GM12878 (cell line): ENCODE measurements around the gene SLC4A1. TPM values are rescaled to one million over a fixed set of nuclear protein-coding genes. Genes with fewer than 3 reads are reported as not detected.
A peak's percentile ranks its signal among the peaks of the same experiment; 100 is the strongest.

Experiments used
- ATAC-seq: fragments of 200-7000 bp; cut with Tn5 transposase; 3 replicates; pipeline ENCODE4 v1.9.1; 2020; ENCODE audit warnings: mild to moderate bottlenecking, moderate library complexity
- BruUV-seq: library from RNA; stranded (reverse); fragments of 400-500 nt; replicated peaks from 2 replicates; lab custom pipeline; 2021; lab: Mats Ljungman, UMichigan
- CTCF ChIA-PET: fragments of 300-600 bp; sonication (Branson Sonifier 250); formaldehyde crosslinking; extraction: SDS; loops from one replicate; lab custom pipeline; 2021; ENCODE audit warnings: inconsistent platforms; lab: Yijun Ruan, JAX
- POLR2A ChIA-PET: fragments of 350-600 bp; formaldehyde crosslinking; extraction: SDS; loops from one replicate; lab custom pipeline; 2021; ENCODE audit warnings: inconsistent platforms; lab: Charles Lee
- RAD21 ChIA-PET: fragments of 300-600 bp; sonication (Branson Sonifier 250); formaldehyde crosslinking; loops from one replicate; lab custom pipeline; 2023; ENCODE audit warnings: antibody characterized with exemption; ENCODE audit not compliant: unreplicated experiment; lab: Charles Lee
- SMC1A ChIA-PET: fragments of 300-600 bp; sonication (Branson Sonifier 250); formaldehyde crosslinking; loops from one replicate; lab custom pipeline; 2023; ENCODE audit not compliant: unreplicated experiment, uncharacterized antibody; lab: Charles Lee
- DNase-seq: peaks from one replicate; pipeline ENCODE4 v3.0.0-alpha.2; 2011; ENCODE audit warnings: low read depth, low spot score
- FAIRE-seq: peaks from 3 replicates; lab custom pipeline; 2011; peaks lifted over from hg19 to GRCh38; lab: Jason Lieb, UNC
- H2AFZ ChIP-seq: 2 replicates; pipeline ENCODE4 v1.6.0; 2011; ENCODE audit warnings: low read depth, low read length, control low read depth; ENCODE audit not compliant: control insufficient read depth
- H3K27ac ChIP-seq: 2 replicates; pipeline ENCODE4 v1.5.1; 2011; ENCODE audit warnings: control low read depth; ENCODE audit not compliant: control insufficient read depth, insufficient read depth
- H3K27me3 ChIP-seq, 2 experiments: replicated peaks in 1 of 2; 2 replicates each; pipeline versions ENCODE4 v1.6.0 to v1.6.1; 2011; ENCODE audit warnings: low read length in 1 of 2; ENCODE audit not compliant: control insufficient read depth in 2 of 2, insufficient read depth in 2 of 2
- H3K36me3 ChIP-seq, 2 experiments: 2 replicates each; pipeline ENCODE4 v1.5.1; 2011; ENCODE audit warnings: low read length in 1 of 2; ENCODE audit not compliant: control insufficient read depth in 2 of 2, insufficient read depth in 2 of 2
- H3K4me1 ChIP-seq: 2 replicates; pipeline ENCODE4 v1.6.1; 2011; ENCODE audit warnings: mild to moderate bottlenecking, low read length, moderate library complexity, mixed read lengths; ENCODE audit not compliant: control insufficient read depth, insufficient read depth
- H3K4me2 ChIP-seq: 2 replicates; pipeline ENCODE4 v1.6.0; 2011; ENCODE audit warnings: control low read depth; ENCODE audit not compliant: control insufficient read depth, insufficient read depth
- H3K4me3 ChIP-seq: fragments of 200-600 bp; sonication (generic); 2 replicates; pipeline ENCODE4 v1.5.1; 2016
- H3K79me2 ChIP-seq: 2 replicates; pipeline ENCODE4 v1.6.0; 2011; ENCODE audit warnings: low read length; ENCODE audit not compliant: control insufficient read depth, insufficient read depth
- H3K9ac ChIP-seq: 2 replicates; pipeline ENCODE4 v1.8.0; 2011; ENCODE audit warnings: low read length, control low read depth, mixed read lengths; ENCODE audit not compliant: control insufficient read depth, insufficient read depth
- H3K9me3 ChIP-seq: replicated peaks from 3 replicates; pipeline ENCODE4 v1.5.1; 2011; ENCODE audit warnings: mild to moderate bottlenecking, low read length; ENCODE audit not compliant: control insufficient read depth, insufficient read depth
- H4K20me1 ChIP-seq: 2 replicates; pipeline ENCODE4 v1.6.0; 2011; ENCODE audit not compliant: control insufficient read depth, insufficient read depth
- BACH1 ChIP-seq: fragments of 450-650 bp; IDR thresholded peaks from 2 replicates; pipeline ENCODE4 v1.6.1; 2017; ENCODE audit warnings: mild to moderate bottlenecking, borderline replicate concordance
- CBX3 ChIP-seq: fragments of 200-600 bp; sonication (generic); IDR thresholded peaks from 2 replicates; pipeline ENCODE4 v1.6.1; 2016; ENCODE audit warnings: low read depth, borderline replicate concordance
- EED ChIP-seq: sonication (generic); IDR thresholded peaks from 2 replicates; pipeline ENCODE4 v1.6.1; 2016; ENCODE audit warnings: antibody characterized with exemption, low read depth
- IRF4 ChIP-seq: IDR thresholded peaks from 2 replicates; pipeline ENCODE4 v1.6.1; 2011; ENCODE audit warnings: low read depth, low read length
- NBN ChIP-seq: fragments of 450-650 bp; IDR thresholded peaks from 2 replicates; pipeline ENCODE4 v1.6.1; 2016
- NFIC ChIP-seq: IDR thresholded peaks from 2 replicates; pipeline ENCODE4 v1.6.1; 2012; ENCODE audit warnings: low read depth, mild to moderate bottlenecking, inconsistent platforms, low read length, moderate library complexity
- POLR2AphosphoS5 ChIP-seq: IDR thresholded peaks from 2 replicates; pipeline ENCODE4 v1.6.1; 2011; ENCODE audit warnings: mild to moderate bottlenecking, low read length, inconsistent platforms
- POU2F2 ChIP-seq: IDR thresholded peaks from 3 replicates; pipeline ENCODE4 v1.6.1; 2011; ENCODE audit warnings: low read depth, mild to moderate bottlenecking, low read length, borderline replicate concordance
- RFX5 ChIP-seq: IDR thresholded peaks from 2 replicates; pipeline ENCODE4 v1.6.1; 2011; ENCODE audit warnings: low read depth, low read length, improper control_type of control experiment
- RUNX3 ChIP-seq: IDR thresholded peaks from 2 replicates; pipeline ENCODE4 v1.6.1; 2012; ENCODE audit warnings: low read length, inconsistent platforms
- SRF ChIP-seq, 2 experiments: IDR thresholded peaks; 2 replicates each; pipeline ENCODE4 v1.6.1; 2011; ENCODE audit warnings: low read depth in 2 of 2, low read length in 2 of 2, mild to moderate bottlenecking in 1 of 2, moderate library complexity in 1 of 2
- WRNIP1 ChIP-seq: IDR thresholded peaks from 2 replicates; pipeline ENCODE4 v1.6.1; 2011; ENCODE audit warnings: low read depth, low read length, improper control_type of control experiment, borderline replicate concordance
- ZNF207 ChIP-seq: fragments of 450-650 bp; IDR thresholded peaks from 2 replicates; pipeline ENCODE4 v1.6.1; 2014; ENCODE audit warnings: antibody characterized with exemption, mild to moderate bottlenecking, borderline replicate concordance
- WGBS: methylation state at CpG from one replicate; pipeline ENCODE4 v1.1.6; 2016; ENCODE audit warnings: low lambda C conversion rate; ENCODE audit not compliant: insufficient replicate concordance, insufficient coverage; ENCODE audit errors: missing lambda C conversion rate; 5-methylcytosine and 5-hydroxymethylcytosine counted together
- in situ Hi-C: fragments of 300-500 bp; cut with MboI; formaldehyde crosslinking; loops from 9 replicates; pipeline ENCODE4 v1.14.3; 2018; ENCODE audit warnings: mixed read lengths
- intact Hi-C: fragments of 100-400 bp; cut with micrococcal nuclease; formaldehyde crosslinking; loops from one replicate; pipeline ENCODE4 v1.14.2; 2022; ENCODE audit not compliant: unreplicated experiment
- polyA plus RNA-seq, 11 experiments: library from polyadenylated mRNA; depleted of rRNA in 4 of 11; unstranded in 6 of 11; stranded (reverse) in 5 of 11; fragments of >200 nt; fragmentation: Nextera tagmentation in 4 of 11; fragmentation: Illumina TruSeq in 1 of 11; extraction: Ambion mirVana in 4 of 11; extraction: Trizol in 1 of 11; gene quantifications; 1 replicate in 1 of 11; 2 replicates in 10 of 11; pipeline versions ENCODE4 v1.2.1 to v1.2.3, GENCODE V29; 2011 to 2016; ENCODE audit warnings: inconsistent platforms in 2 of 11, missing spikeins in 2 of 11, low read depth in 1 of 11
- total RNA-seq, 4 experiments: library from RNA; depleted of rRNA in 3 of 4; stranded (reverse); fragments of >200 nt in 3 of 4; fragmentation: Illumina TruSeq in 1 of 4; extraction: Trizol in 1 of 4; gene quantifications; 2 replicates each; pipeline versions ENCODE4 v1.2.1 to v1.2.3, GENCODE V29; 2013 to 2021
- TF ChIP-seq, protein P1 (sequence below): IDR thresholded peaks from 2 replicates; pipeline ENCODE4 v1.6.1; 2011; ENCODE audit warnings: low read depth, mild to moderate bottlenecking, low read length, moderate library complexity, borderline replicate concordance; ENCODE audit errors: extremely low read depth
- TF ChIP-seq, protein P2 (sequence below): fragments of 450-650 bp; IDR thresholded peaks from 2 replicates; pipeline ENCODE4 v1.6.1; 2018; ENCODE audit warnings: borderline replicate concordance, mild to moderate bottlenecking; ENCODE audit not compliant: partially characterized antibody
- TF ChIP-seq, protein P3 (sequence below): fragments of 450-650 bp; IDR thresholded peaks from 2 replicates; pipeline ENCODE4 v1.6.1; 2017; ENCODE audit warnings: low read depth, mild to moderate bottlenecking, moderate library complexity
- TF ChIP-seq, protein P4 (sequence below): fragments of 150-350 bp; IDR thresholded peaks from 2 replicates; pipeline ENCODE4 v1.6.1; 2014; ENCODE audit warnings: mild to moderate bottlenecking, low read depth, low read length
- TF ChIP-seq, protein P5 (sequence below): IDR thresholded peaks from 2 replicates; pipeline ENCODE4 v1.6.1; 2012; ENCODE audit warnings: low read length, inconsistent platforms

Gene SLC4A1
- total and polyA plus RNA-seq, 10 of the 15 experiments (the other 5 are each of a cell fraction or from before 2014, with no cell fraction given): 0.03 TPM; not detected in 9

DNA sequence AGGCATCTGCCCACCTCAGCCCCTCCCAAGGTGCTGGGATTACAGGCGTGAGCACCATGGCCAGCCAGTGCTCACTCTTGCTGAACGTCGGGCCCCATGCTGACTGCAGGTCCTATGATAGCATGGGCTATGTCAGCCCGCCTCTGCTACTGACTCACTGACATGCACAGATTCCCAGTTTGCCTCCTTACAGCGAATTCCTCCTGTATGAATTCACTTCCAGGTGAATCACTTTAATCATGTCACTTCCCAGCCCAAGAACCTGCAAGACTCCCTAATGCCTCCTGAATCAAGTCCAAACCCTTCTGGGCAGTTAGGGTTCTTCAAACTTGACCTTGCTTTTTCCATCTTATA is 32.4 kb downstream of the SLC4A1 start:
- POLR2A ChIA-PET: interaction anchor here (1.0 kb wide), 1 partner anchor 9 kb away, joined by 5 read pairs; no protein-coding TSS in a partner anchor
- Histone ChIP-seq H3K4me2 (peak overlapping the region; percentile 7; the same call in 1 of the 2 replicates), H3K9me3 (no peaks in the 10 kb centered on the region), H3K27me3 (no peaks in the 10 kb centered on the region), H4K20me1 (no peaks in the 10 kb centered on the region), H3K79me2 (no peaks in the 10 kb centered on the region), H3K36me3 (no peaks in the 10 kb centered on the region), H3K4me1 (peaks cover 23% of the 10 kb centered on the region), H2AFZ (no peak overlapping the region), H3K9ac (no peak overlapping the region), H3K27ac (no peak overlapping the region), H3K4me3 (no peak overlapping the region)
- 95% methylated on average over 4 of the region's 5 CpGs for WGBS
- no TSS peak for BruUV-seq
- CTCF ChIA-PET: no interaction called here
- intact Hi-C loops (no loop called here), in situ Hi-C loops (no loop called here)
- SMC1A ChIA-PET: no interaction called here
- DNase-seq: no peak
- no peak for TF ChIP-seq BACH1
- no peak for TF ChIP-seq ZNF207
- no peak for TF ChIP-seq RUNX3
- TF ChIP-seq SRF (IDR thresholded peaks at IDR 0.05; ENCODE audit: low read depth in 2 of 2, low read length in 2 of 2): no peak
- TF ChIP-seq, protein P1, sequence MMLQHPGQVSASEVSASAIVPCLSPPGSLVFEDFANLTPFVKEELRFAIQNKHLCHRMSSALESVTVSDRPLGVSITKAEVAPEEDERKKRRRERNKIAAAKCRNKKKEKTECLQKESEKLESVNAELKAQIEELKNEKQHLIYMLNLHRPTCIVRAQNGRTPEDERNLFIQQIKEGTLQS: no peak
- TF ChIP-seq, protein P2, sequence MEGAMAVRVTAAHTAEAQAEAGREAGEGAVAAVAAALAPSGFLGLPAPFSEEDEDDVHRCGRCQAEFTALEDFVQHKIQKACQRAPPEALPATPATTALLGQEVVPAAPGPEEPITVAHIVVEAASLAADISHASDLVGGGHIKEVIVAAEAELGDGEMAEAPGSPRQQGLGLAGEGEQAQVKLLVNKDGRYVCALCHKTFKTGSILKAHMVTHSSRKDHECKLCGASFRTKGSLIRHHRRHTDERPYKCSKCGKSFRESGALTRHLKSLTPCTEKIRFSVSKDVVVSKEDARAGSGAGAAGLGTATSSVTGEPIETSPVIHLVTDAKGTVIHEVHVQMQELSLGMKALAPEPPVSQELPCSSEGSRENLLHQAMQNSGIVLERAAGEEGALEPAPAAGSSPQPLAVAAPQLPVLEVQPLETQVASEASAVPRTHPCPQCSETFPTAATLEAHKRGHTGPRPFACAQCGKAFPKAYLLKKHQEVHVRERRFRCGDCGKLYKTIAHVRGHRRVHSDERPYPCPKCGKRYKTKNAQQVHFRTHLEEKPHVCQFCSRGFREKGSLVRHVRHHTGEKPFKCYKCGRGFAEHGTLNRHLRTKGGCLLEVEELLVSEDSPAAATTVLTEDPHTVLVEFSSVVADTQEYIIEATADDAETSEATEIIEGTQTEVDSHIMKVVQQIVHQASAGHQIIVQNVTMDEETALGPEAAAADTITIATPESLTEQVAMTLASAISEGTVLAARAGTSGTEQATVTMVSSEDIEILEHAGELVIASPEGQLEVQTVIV: no peak
- TF ChIP-seq, protein P3, sequence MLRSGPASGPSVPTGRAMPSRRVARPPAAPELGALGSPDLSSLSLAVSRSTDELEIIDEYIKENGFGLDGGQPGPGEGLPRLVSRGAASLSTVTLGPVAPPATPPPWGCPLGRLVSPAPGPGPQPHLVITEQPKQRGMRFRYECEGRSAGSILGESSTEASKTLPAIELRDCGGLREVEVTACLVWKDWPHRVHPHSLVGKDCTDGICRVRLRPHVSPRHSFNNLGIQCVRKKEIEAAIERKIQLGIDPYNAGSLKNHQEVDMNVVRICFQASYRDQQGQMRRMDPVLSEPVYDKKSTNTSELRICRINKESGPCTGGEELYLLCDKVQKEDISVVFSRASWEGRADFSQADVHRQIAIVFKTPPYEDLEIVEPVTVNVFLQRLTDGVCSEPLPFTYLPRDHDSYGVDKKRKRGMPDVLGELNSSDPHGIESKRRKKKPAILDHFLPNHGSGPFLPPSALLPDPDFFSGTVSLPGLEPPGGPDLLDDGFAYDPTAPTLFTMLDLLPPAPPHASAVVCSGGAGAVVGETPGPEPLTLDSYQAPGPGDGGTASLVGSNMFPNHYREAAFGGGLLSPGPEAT: no peak
- TF ChIP-seq NBN: no peak
- TF ChIP-seq EED: no peak
- TF ChIP-seq IRF4: no peak
- TF ChIP-seq POLR2AphosphoS5: no peak
- TF ChIP-seq POU2F2: no peak
- no peak for TF ChIP-seq NFIC
- TF ChIP-seq, protein P4, sequence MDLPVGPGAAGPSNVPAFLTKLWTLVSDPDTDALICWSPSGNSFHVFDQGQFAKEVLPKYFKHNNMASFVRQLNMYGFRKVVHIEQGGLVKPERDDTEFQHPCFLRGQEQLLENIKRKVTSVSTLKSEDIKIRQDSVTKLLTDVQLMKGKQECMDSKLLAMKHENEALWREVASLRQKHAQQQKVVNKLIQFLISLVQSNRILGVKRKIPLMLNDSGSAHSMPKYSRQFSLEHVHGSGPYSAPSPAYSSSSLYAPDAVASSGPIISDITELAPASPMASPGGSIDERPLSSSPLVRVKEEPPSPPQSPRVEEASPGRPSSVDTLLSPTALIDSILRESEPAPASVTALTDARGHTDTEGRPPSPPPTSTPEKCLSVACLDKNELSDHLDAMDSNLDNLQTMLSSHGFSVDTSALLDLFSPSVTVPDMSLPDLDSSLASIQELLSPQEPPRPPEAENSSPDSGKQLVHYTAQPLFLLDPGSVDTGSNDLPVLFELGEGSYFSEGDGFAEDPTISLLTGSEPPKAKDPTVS: no peak
- no peak for TF ChIP-seq WRNIP1
- no peak for TF ChIP-seq CBX3
- no peak for TF ChIP-seq RFX5
- TF ChIP-seq, protein P5, sequence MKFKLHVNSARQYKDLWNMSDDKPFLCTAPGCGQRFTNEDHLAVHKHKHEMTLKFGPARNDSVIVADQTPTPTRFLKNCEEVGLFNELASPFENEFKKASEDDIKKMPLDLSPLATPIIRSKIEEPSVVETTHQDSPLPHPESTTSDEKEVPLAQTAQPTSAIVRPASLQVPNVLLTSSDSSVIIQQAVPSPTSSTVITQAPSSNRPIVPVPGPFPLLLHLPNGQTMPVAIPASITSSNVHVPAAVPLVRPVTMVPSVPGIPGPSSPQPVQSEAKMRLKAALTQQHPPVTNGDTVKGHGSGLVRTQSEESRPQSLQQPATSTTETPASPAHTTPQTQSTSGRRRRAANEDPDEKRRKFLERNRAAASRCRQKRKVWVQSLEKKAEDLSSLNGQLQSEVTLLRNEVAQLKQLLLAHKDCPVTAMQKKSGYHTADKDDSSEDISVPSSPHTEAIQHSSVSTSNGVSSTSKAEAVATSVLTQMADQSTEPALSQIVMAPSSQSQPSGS: no peak
- peak; percentile 11; the same call in 2 of the 3 replicates for ATAC-seq
- RAD21 ChIA-PET: no interaction called here
- FAIRE-seq: no peak
